ENCODE data around the gene CCDC32. TPM values are rescaled to one million over a fixed set of nuclear protein-coding genes. Genes with fewer than 3 reads are reported as not detected.

The CCDC32 gene
- total and polyA plus RNA-seq, 7 donors: 21.4 to 55.3 (median 37.1) TPM

GRCh38 chr15:40533763-40534364 is 31.0 kb downstream of the CCDC32 start:
- Histone ChIP-seq H3K4me1 (no peaks in the 10 kb centered on the region), H3K4me3 (no peak overlapping the region), H3K9me3 (no peaks in the 10 kb centered on the region), H3K27ac (no peak overlapping the region), H3K27me3 (no peaks in the 10 kb centered on the region), H3K36me3 (no peaks in the 10 kb centered on the region)
- intact Hi-C loops (cut with DNase I): no loop called here
- DNase-seq: no peak
- TF ChIP-seq EP300 (IDR thresholded peaks at IDR 0.05) (no peak), CTCF (IDR thresholded peaks at IDR 0.05) (no peak), POLR2AphosphoS5 (IDR thresholded peaks at IDR 0.05) (no peak), POLR2A (IDR thresholded peaks at IDR 0.05) (no peak)
- 94 to 96% methylated on average over 4 of the region's 4 CpGs for WGBS, 2 donors

GRCh38 chr15:40528801-40529200 is 36.0 kb downstream of the CCDC32 start:
- WGBS, 2 donors: 93% methylated on average over 6 of the region's 6 CpGs
- Histone ChIP-seq H3K27me3 (no peaks in the 10 kb centered on the region), H3K4me3 (no peak overlapping the region), H3K4me1 (no peaks in the 10 kb centered on the region), H3K9me3 (no peaks in the 10 kb centered on the region), H3K27ac (no peak overlapping the region), H3K36me3 (no peaks in the 10 kb centered on the region)
- intact Hi-C loops (cut with DNase I): no loop called here
- TF ChIP-seq CTCF (IDR thresholded peaks at IDR 0.05) (no peak), EP300 (IDR thresholded peaks at IDR 0.05) (no peak), POLR2AphosphoS5 (IDR thresholded peaks at IDR 0.05) (no peak), POLR2A (IDR thresholded peaks at IDR 0.05) (no peak)
- DNase-seq: no peak

- intact Hi-C loops (cut with DNase I): no loop called here
These were observed 39.0 kb downstream of the CCDC32 start for GRCh38 chr15:40525855-40526254.

GRCh38 chr15:40523611-40524010 is 41.2 kb downstream of the CCDC32 start:
- H3K36me3 ChIP-seq: no peaks in the 10 kb centered on the region
- no peak overlapping the region for H3K4me3 ChIP-seq
- TF ChIP-seq CTCF (IDR thresholded peaks at IDR 0.05) (no peak), POLR2AphosphoS5 (IDR thresholded peaks at IDR 0.05) (no peak), POLR2A (IDR thresholded peaks at IDR 0.05) (no peak), EP300 (IDR thresholded peaks at IDR 0.05) (no peak)
- H3K27ac ChIP-seq: no peak overlapping the region
- no peaks in the 10 kb centered on the region for H3K9me3 ChIP-seq
- no peak for DNase-seq
- intact Hi-C loops (cut with DNase I): no loop called here
- H3K4me1 ChIP-seq: no peaks in the 10 kb centered on the region
- no peaks in the 10 kb centered on the region for H3K27me3 ChIP-seq

More at GRCh38 chr15:40525855-40526254, 39.0 kb downstream of the CCDC32 start:
- H3K9me3 ChIP-seq: no peaks in the 10 kb centered on the region
- no peak for DNase-seq
- no peaks in the 10 kb centered on the region for H3K27me3 ChIP-seq
- H3K36me3 ChIP-seq: no peaks in the 10 kb centered on the region
- 96 to 97% methylated on average over 3 of the region's 3 CpGs for WGBS, 2 donors
- no peak overlapping the region for H3K27ac ChIP-seq
- H3K4me3 ChIP-seq: no peak overlapping the region
- no peak for TF ChIP-seq POLR2A (IDR thresholded peaks at IDR 0.05)
- no peak for TF ChIP-seq CTCF (IDR thresholded peaks at IDR 0.05)
- no peak for TF ChIP-seq EP300 (IDR thresholded peaks at IDR 0.05)
- TF ChIP-seq POLR2AphosphoS5 (IDR thresholded peaks at IDR 0.05): no peak
- no peaks in the 10 kb centered on the region for H3K4me1 ChIP-seq

GRCh38 chr15:40516322-40516721 is 48.5 kb downstream of the CCDC32 start:
- H3K36me3 ChIP-seq: no peaks in the 10 kb centered on the region
- intact Hi-C loops (cut with DNase I): loop anchor here (10.0 kb wide), 1 partner anchor 378 kb away; the partner anchor contains the start of gene VPS18
- peaks cover 0 to 9% (median 7%) of the 10 kb centered on the region in 4 donors for H3K4me1 ChIP-seq
- H3K4me3 ChIP-seq: no peak overlapping the region
- DNase-seq: no peak
- 91 to 99% methylated on average over 2 of the region's 2 CpGs for WGBS, 2 donors
- H3K9me3 ChIP-seq: no peaks in the 10 kb centered on the region
- no peaks in the 10 kb centered on the region for H3K27me3 ChIP-seq
- H3K27ac ChIP-seq: no peak overlapping the region
- TF ChIP-seq CTCF (IDR thresholded peaks at IDR 0.05): no peak

Data from sigmoid colon (tissue), 7 donors.